Measurements from ENCODE around the gene SMYD2. TPM values are rescaled to one million over a fixed set of nuclear protein-coding genes. Genes with fewer than 3 reads are reported as not detected.

The SMYD2 gene
- total and polyA plus RNA-seq, 8 donors: 8.2 to 68.7 (median 26.6) TPM

GRCh38 chr1:214264976-214265375 is 16.0 kb upstream of the SMYD2 start:
- H3K4me3 ChIP-seq: no peak overlapping the region
- peaks cover 0 to 7% (median 3%) of the 10 kb centered on the region in 4 donors for H3K4me1 ChIP-seq
- H3K9me3 ChIP-seq: no peaks in the 10 kb centered on the region
- TF ChIP-seq CTCF (IDR thresholded peaks at IDR 0.05): no peak
- H3K27ac ChIP-seq: no peak overlapping the region
- DNase-seq: no peak
- intact Hi-C loops (cut with DNase I; ENCODE audit: low total_unique reads): loop anchor here (5.0 kb wide), 1 partner anchor 67 kb away; no protein-coding TSS in a partner anchor
- H3K36me3 ChIP-seq: no peaks in the 10 kb centered on the region
- peaks cover 2 to 93% (median 34%) of the 10 kb centered on the region in 3 donors for H3K27me3 ChIP-seq
- WGBS, 5 donors: 53 to 71% (median 65%) methylated on average over 3 of the region's 3 CpGs

GRCh38 chr1:214270097-214270650 is 10.8 kb upstream of the SMYD2 start:
- Histone ChIP-seq H3K36me3 (no peaks in the 10 kb centered on the region), H3K27ac (no peak overlapping the region), H3K9me3 (no peaks in the 10 kb centered on the region), H3K4me1 (no peaks in the 10 kb centered on the region), H3K4me3 (no peak overlapping the region), H3K27me3 (peaks cover 0 to 66% (median 25%) of the 10 kb centered on the region in 3 donors)
- DNase-seq: no peak
- intact Hi-C loops (cut with DNase I; ENCODE audit: low total_unique reads): loop anchor here (10.0 kb wide), 1 partner anchor 315 kb away; no protein-coding TSS in a partner anchor
- 61 to 69% (median 67%) methylated on average over 2 of the region's 2 CpGs for WGBS, 5 donors
- no peak for TF ChIP-seq EP300 (IDR thresholded peaks at IDR 0.05)
- no peak for TF ChIP-seq POLR2A (IDR thresholded peaks at IDR 0.05)
- no peak for TF ChIP-seq POLR2AphosphoS5 (IDR thresholded peaks at IDR 0.05)
- no peak for TF ChIP-seq CTCF (IDR thresholded peaks at IDR 0.05)

GRCh38 chr1:214271174-214271858 is 9.6 kb upstream of the SMYD2 start:
- no peaks in the 10 kb centered on the region for H3K36me3 ChIP-seq
- no peak for DNase-seq
- no peaks in the 10 kb centered on the region for H3K9me3 ChIP-seq
- no peaks in the 10 kb centered on the region for H3K4me1 ChIP-seq
- peaks cover 0 to 57% (median 16%) of the 10 kb centered on the region in 3 donors for H3K27me3 ChIP-seq
- H3K4me3 ChIP-seq: no peak overlapping the region
- TF ChIP-seq CTCF (IDR thresholded peaks at IDR 0.05) (no peak), EP300 (IDR thresholded peaks at IDR 0.05) (no peak)
- 38 to 48% (median 43%) methylated on average over 3 of the region's 3 CpGs for WGBS, 5 donors
- H3K27ac ChIP-seq: no peak overlapping the region
- intact Hi-C loops (cut with DNase I; ENCODE audit: low total_unique reads): loop anchor here (10.0 kb wide), 1 partner anchor 313 kb away; no protein-coding TSS in a partner anchor

- no peak for DNase-seq
- Histone ChIP-seq H3K4me1 (no peaks in the 10 kb centered on the region), H3K9me3 (no peaks in the 10 kb centered on the region), H3K27me3 (peaks cover 0 to 48% (median 13%) of the 10 kb centered on the region in 3 donors), H3K4me3 (no peak overlapping the region), H3K27ac (no peak overlapping the region), H3K36me3 (no peaks in the 10 kb centered on the region)
- 55 to 64% (median 63%) methylated on average over 4 of the region's 4 CpGs for WGBS, 5 donors
- intact Hi-C loops (cut with DNase I; ENCODE audit: low total_unique reads): loop anchor here (10.0 kb wide), 1 partner anchor 313 kb away; no protein-coding TSS in a partner anchor
- TF ChIP-seq POLR2AphosphoS5 (IDR thresholded peaks at IDR 0.05): no peak
- no peak for TF ChIP-seq CTCF (IDR thresholded peaks at IDR 0.05)
- TF ChIP-seq POLR2A (IDR thresholded peaks at IDR 0.05): no peak
- no peak for TF ChIP-seq EP300 (IDR thresholded peaks at IDR 0.05)
These were observed 8.8 kb upstream of the SMYD2 start for GRCh38 chr1:214271995-214272731.

All from stomach (tissue), 9 donors.